ENCODE data around the gene IKZF3. TPM values are rescaled to one million over a fixed set of nuclear protein-coding genes. Genes with fewer than 3 reads are reported as not detected.
"Not testable (repeated sequence)": the region's sequence is repeated elsewhere in the genome, so short reads cannot be mapped to it uniquely, and the experiment has no call there.

IKZF3 gene
- total and polyA plus RNA-seq, 4 donors, result 0.03 to 2.8 (median 1.2) TPM

- intact Hi-C loops (cut with DNase I); H3K4me1 ChIP-seq (ENCODE audit: control insufficient read depth in 1 of 2, insufficient read depth in 2 of 2, low read length in 2 of 2); H3K27me3 ChIP-seq (ENCODE audit: control insufficient read depth in 1 of 2, insufficient read depth in 2 of 2, low read length in 1 of 2); H3K9me3 ChIP-seq (ENCODE audit: control insufficient read depth, low read length); DNase-seq; H3K27ac ChIP-seq (ENCODE audit: low read depth in 1 of 2, low read length in 2 of 2); H3K36me3 ChIP-seq (ENCODE audit: control insufficient read depth in 1 of 2, insufficient read depth in 2 of 2, low read length in 1 of 2); ATAC-seq (ENCODE audit: low FRiP score); H3K4me3 ChIP-seq (ENCODE audit: low read length in 2 of 2): not testable (repeated sequence)
- 67 to 73% methylated on average over 11 of the region's 11 CpGs for WGBS, 2 donors
Measured at GRCh38 chr17:39711071-39711470, 153.0 kb downstream of the IKZF3 start.

- no peak for ATAC-seq (ENCODE audit: low FRiP score)
- 85% methylated on average over 20 of the region's 20 CpGs for WGBS, 2 donors
- intact Hi-C loops (cut with DNase I), result no loop called here
Measured at GRCh38 chr17:39709998-39710964, 153.8 kb downstream of the IKZF3 start.

GRCh38 chr17:39709319-39709997, 154.7 kb downstream of the IKZF3 start:
- Histone ChIP-seq H3K27me3 (ENCODE audit: control insufficient read depth in 1 of 2, insufficient read depth in 2 of 2, low read length in 1 of 2) (no peaks in the 10 kb centered on the region), H3K4me1 (ENCODE audit: control insufficient read depth in 1 of 2, insufficient read depth in 2 of 2, low read length in 2 of 2) (peaks cover 0 to 3% of the 10 kb centered on the region in 2 donors), H3K36me3 (ENCODE audit: control insufficient read depth in 1 of 2, insufficient read depth in 2 of 2, low read length in 1 of 2) (peaks cover 3 to 6% of the 10 kb centered on the region in 2 donors), H3K4me3 (ENCODE audit: low read length in 2 of 2) (no peak overlapping the region), H3K9me3 (ENCODE audit: control insufficient read depth, low read length) (no peaks in the 10 kb centered on the region), H3K27ac (ENCODE audit: low read depth in 1 of 2, low read length in 2 of 2) (no peak overlapping the region)
- WGBS, 2 donors, result 81 to 87% methylated on average over 13 to 14 of the region's 14 CpGs
- ATAC-seq (ENCODE audit: low FRiP score) (no peak), DNase-seq (no peak)
- intact Hi-C loops (cut with DNase I), result no loop called here

More at GRCh38 chr17:39709998-39710964, 153.8 kb downstream of the IKZF3 start:
- H3K4me3 ChIP-seq (ENCODE audit: low read length in 2 of 2), result no peak overlapping the region
- no peaks in the 10 kb centered on the region for H3K4me1 ChIP-seq (ENCODE audit: control insufficient read depth in 1 of 2, insufficient read depth in 2 of 2, low read length in 2 of 2)
- peaks cover 3 to 6% of the 10 kb centered on the region in 2 donors for H3K36me3 ChIP-seq (ENCODE audit: control insufficient read depth in 1 of 2, insufficient read depth in 2 of 2, low read length in 1 of 2)
- no peaks in the 10 kb centered on the region for H3K27me3 ChIP-seq (ENCODE audit: control insufficient read depth in 1 of 2, insufficient read depth in 2 of 2, low read length in 1 of 2)
- H3K27ac ChIP-seq (ENCODE audit: low read depth in 1 of 2, low read length in 2 of 2), result no peak overlapping the region
- H3K9me3 ChIP-seq (ENCODE audit: control insufficient read depth, low read length), result no peaks in the 10 kb centered on the region
- DNase-seq, result no peak

Small RNAs within 50 kb of the gene (microRNA-seq; reads per million reads assigned to microRNA genes)
- 2.0 to 10.7 reads per million in 2 donors for gene MIR4728

Other genes with a start within 250 kb of the IKZF3 start
- 1 to 10 TPM; 1.0 to 2.5 TPM for gene PPP1R1B, start 237.4 kb downstream of the IKZF3 start, total RNA-seq
- 10 to 100 TPM in 1 of 2 donors, not detected in 1; 13.5 TPM for gene PPP1R1B, start 237.4 kb downstream of the IKZF3 start, polyA plus RNA-seq
- gene STARD3, start 227.2 kb downstream of the IKZF3 start, total RNA-seq, result 10 to 100 TPM; 34.7 to 58.1 TPM
- gene STARD3, start 227.2 kb downstream of the IKZF3 start, polyA plus RNA-seq, result 10 to 100 TPM; 35.7 to 72.4 TPM
- gene TCAP, start 199.0 kb downstream of the IKZF3 start, total RNA-seq, result 1 to 10 TPM; 1.9 to 3.1 TPM
- gene TCAP, start 199.0 kb downstream of the IKZF3 start, polyA plus RNA-seq, result 1 to 10 TPM; 4.0 to 9.3 TPM
- gene PNMT, start 195.9 kb downstream of the IKZF3 start, total RNA-seq, result 1 to 10 TPM in 1 of 2 donors, under 1 TPM in 1; 0.75 to 1.5 TPM
- gene PNMT, start 195.9 kb downstream of the IKZF3 start, polyA plus RNA-seq, result 10 to 100 TPM in 1 of 2 donors, under 1 TPM in 1; 0.75 to 30.2 TPM
- gene PGAP3, start 176.3 kb downstream of the IKZF3 start, total RNA-seq, result 10 to 100 TPM; 21.9 to 22.0 TPM
- 10 to 100 TPM; 13.3 to 25.5 TPM for gene PGAP3, start 176.3 kb downstream of the IKZF3 start, polyA plus RNA-seq
- gene ERBB2, start 164.2 kb downstream of the IKZF3 start, total RNA-seq, result 10 to 100 TPM; 73.0 to 74.0 TPM
- 10 to 100 TPM; 22.7 to 45.3 TPM for gene ERBB2, start 164.2 kb downstream of the IKZF3 start, polyA plus RNA-seq
- gene MIEN1, start 133.8 kb downstream of the IKZF3 start, total RNA-seq, result 10 to 100 TPM; 21.6 to 28.2 TPM
- gene MIEN1, start 133.8 kb downstream of the IKZF3 start, polyA plus RNA-seq, result 10 to 100 TPM; 63.9 to 82.4 TPM
- 1 to 10 TPM in 1 of 2 donors, under 1 TPM in 1; 0.42 to 1.6 TPM for gene GRB7, start 126.4 kb downstream of the IKZF3 start, total RNA-seq
- gene GRB7, start 126.4 kb downstream of the IKZF3 start, polyA plus RNA-seq, result under 1 TPM; 0.23 to 0.75 TPM
- gene ZPBP2, start 3.9 kb upstream of the IKZF3 start, total RNA-seq, result not detected
- not detected for gene ZPBP2, start 3.9 kb upstream of the IKZF3 start, polyA plus RNA-seq
- 10 to 100 TPM in 1 of 2 donors, 1 to 10 TPM in 1; 9.7 to 14.5 TPM for gene GSDMB, start 54.3 kb upstream of the IKZF3 start, total RNA-seq
- 10 to 100 TPM; 16.7 to 30.1 TPM for gene GSDMB, start 54.3 kb upstream of the IKZF3 start, polyA plus RNA-seq
- gene ORMDL3, start 63.3 kb upstream of the IKZF3 start, total RNA-seq, result 10 to 100 TPM; 44.2 to 45.0 TPM
- 10 to 100 TPM; 50.4 to 74.0 TPM for gene ORMDL3, start 63.3 kb upstream of the IKZF3 start, polyA plus RNA-seq
- not detected for gene LRRC3C, start 63.4 kb upstream of the IKZF3 start, total RNA-seq
- gene LRRC3C, start 63.4 kb upstream of the IKZF3 start, polyA plus RNA-seq, result not detected
- gene GSDMA, start 98.7 kb upstream of the IKZF3 start, total RNA-seq, result 1 to 10 TPM; 1.2 to 6.2 TPM
- gene GSDMA, start 98.7 kb upstream of the IKZF3 start, polyA plus RNA-seq, result under 1 TPM in 1 of 2 donors, not detected in 1; 0.28 TPM
- 10 to 100 TPM; 60.5 to 60.9 TPM for gene PSMD3, start 116.5 kb upstream of the IKZF3 start, total RNA-seq
- gene PSMD3, start 116.5 kb upstream of the IKZF3 start, polyA plus RNA-seq, result 10 to 100 TPM; 27.0 to 59.3 TPM
- gene CSF3, start 151.1 kb upstream of the IKZF3 start, total RNA-seq, result 1 to 10 TPM in 1 of 2 donors, under 1 TPM in 1; 0.39 to 5.4 TPM
- gene CSF3, start 151.1 kb upstream of the IKZF3 start, polyA plus RNA-seq, result 1 to 10 TPM in 1 of 2 donors, not detected in 1; 2.7 TPM
- gene MED24, start 190.1 kb upstream of the IKZF3 start, total RNA-seq, result 10 to 100 TPM; 60.8 to 70.9 TPM
- gene MED24, start 190.1 kb upstream of the IKZF3 start, polyA plus RNA-seq, result 10 to 100 TPM; 20.7 to 66.5 TPM
- gene THRA, start 198.7 kb upstream of the IKZF3 start, total RNA-seq, result 10 to 100 TPM; 53.7 to 62.3 TPM
- gene THRA, start 198.7 kb upstream of the IKZF3 start, polyA plus RNA-seq, result 10 to 100 TPM; 38.9 to 52.1 TPM
- 10 to 100 TPM; 18.4 to 53.6 TPM for gene NR1D1, start 236.3 kb upstream of the IKZF3 start, total RNA-seq
- 10 to 100 TPM in 1 of 2 donors, 1 to 10 TPM in 1; 8.6 to 28.5 TPM for gene NR1D1, start 236.3 kb upstream of the IKZF3 start, polyA plus RNA-seq